Measurements from ENCODE around the gene ETDA. TPM values are rescaled to one million over a fixed set of nuclear protein-coding genes. Genes with fewer than 3 reads are reported as not detected.

ETDA gene
- total RNA-seq, 1 experiment from 2014 or later: not detected

DNA sequence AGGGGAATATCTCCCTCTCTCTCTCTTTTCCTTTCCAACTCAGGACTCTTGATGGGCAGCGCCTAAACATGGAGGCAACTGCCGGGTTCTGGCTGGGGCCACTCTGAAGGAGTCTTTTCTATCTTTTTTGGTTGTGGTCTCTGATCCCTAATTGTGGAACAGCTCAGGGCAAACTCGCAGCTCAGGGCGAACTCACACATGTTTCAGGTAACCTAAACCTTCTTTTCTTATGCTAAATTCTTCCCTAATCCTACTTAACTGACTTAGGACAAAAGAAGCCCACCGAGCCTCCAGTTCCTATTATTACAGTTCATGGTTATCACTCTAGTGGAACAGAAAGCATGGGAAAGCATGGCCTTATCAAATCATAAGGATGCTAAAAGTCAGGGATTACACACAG lies 21.3 kb downstream of the ETDA start:
- Mint-ChIP-seq H3K9me3 (ENCODE audit: unreplicated experiment) (no peaks in the 10 kb centered on the region), H3K4me3 (ENCODE audit: unreplicated experiment) (no peak overlapping the region)
- no peak for TF ChIP-seq CTCF (IDR thresholded peaks at IDR 0.05; ENCODE audit: unreplicated experiment)

GRCh38 chrX:135275973-135276372 lies 24.1 kb downstream of the ETDA start:
- no peaks in the 10 kb centered on the region for H3K4me1 Mint-ChIP-seq (ENCODE audit: insufficient read depth, unreplicated experiment)
- intact Hi-C loops (cut with micrococcal nuclease): no loop called here
- DNase-seq (ENCODE audit: unreplicated experiment): no peak
- CTCF ChIA-PET: no interaction called here
- POLR2A ChIA-PET: no interaction called here
- peaks cover 27% of the 10 kb centered on the region for H3K9me3 Mint-ChIP-seq (ENCODE audit: unreplicated experiment)
- H3K27ac Mint-ChIP-seq (ENCODE audit: low read depth, unreplicated experiment): no peak overlapping the region
- no peak for TF ChIP-seq CTCF (IDR thresholded peaks at IDR 0.05; ENCODE audit: unreplicated experiment)
- no peaks in the 10 kb centered on the region for H3K27me3 Mint-ChIP-seq (ENCODE audit: insufficient read depth, unreplicated experiment)
- no peaks in the 10 kb centered on the region for H3K36me3 Mint-ChIP-seq (ENCODE audit: insufficient read depth, unreplicated experiment)
- H3K4me3 Mint-ChIP-seq (ENCODE audit: unreplicated experiment): no peak overlapping the region
- BruUV-seq (replicated peaks): no TSS peak

More for the DNA sequence above, 21.3 kb downstream of the ETDA start:
- ChIA-PET CTCF (interaction anchor here (0.6 kb wide), 1 partner anchor 209 kb away, joined by 3 read pairs; no protein-coding TSS in a partner anchor), POLR2A (no interaction called here)
- no TSS peak for BruUV-seq (replicated peaks)
- no peak for DNase-seq (ENCODE audit: unreplicated experiment)
- intact Hi-C loops (cut with micrococcal nuclease): no loop called here
- no peaks in the 10 kb centered on the region for H3K27me3 Mint-ChIP-seq (ENCODE audit: insufficient read depth, unreplicated experiment)
- no peaks in the 10 kb centered on the region for H3K4me1 Mint-ChIP-seq (ENCODE audit: insufficient read depth, unreplicated experiment)
- no peaks in the 10 kb centered on the region for H3K36me3 Mint-ChIP-seq (ENCODE audit: insufficient read depth, unreplicated experiment)
- H3K27ac Mint-ChIP-seq (ENCODE audit: low read depth, unreplicated experiment): no peak overlapping the region

DNA sequence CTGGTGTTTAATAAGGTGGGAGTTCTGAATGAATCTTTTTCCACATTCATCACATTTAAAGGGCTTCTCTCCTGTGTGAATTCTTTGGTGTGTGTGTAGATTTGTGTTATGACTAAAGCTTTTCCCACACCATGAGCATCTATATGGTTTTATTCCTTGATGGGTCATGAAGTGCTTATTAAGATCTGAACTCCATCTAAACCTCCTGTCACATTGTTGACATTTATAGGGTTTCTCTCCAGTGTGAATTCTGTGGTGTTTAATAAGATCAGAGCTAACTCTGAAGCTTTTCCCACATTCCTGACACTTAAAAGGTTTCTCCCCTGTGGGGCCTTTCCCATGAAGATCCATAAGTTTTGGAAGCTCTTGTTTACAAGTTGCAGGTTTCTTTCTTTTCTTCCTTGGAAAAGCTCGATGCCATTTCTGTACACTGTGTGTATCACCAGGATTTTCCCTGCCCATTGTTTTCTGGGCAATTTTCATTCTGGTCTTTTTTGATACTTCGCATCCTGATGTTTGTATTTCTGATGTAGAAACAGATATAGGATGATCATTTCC lies 35.5 kb downstream of the ETDA start:
- Mint-ChIP-seq H3K27ac (ENCODE audit: low read depth, unreplicated experiment) (no peak overlapping the region), H3K4me1 (ENCODE audit: insufficient read depth, unreplicated experiment) (no peaks in the 10 kb centered on the region), H3K27me3 (ENCODE audit: insufficient read depth, unreplicated experiment) (no peaks in the 10 kb centered on the region), H3K4me3 (ENCODE audit: unreplicated experiment) (no peak overlapping the region), H3K9me3 (ENCODE audit: unreplicated experiment) (peaks cover 16% of the 10 kb centered on the region), H3K36me3 (ENCODE audit: insufficient read depth, unreplicated experiment) (peaks cover 7% of the 10 kb centered on the region)
- intact Hi-C loops (cut with micrococcal nuclease): no loop called here
- no peak for TF ChIP-seq CTCF (IDR thresholded peaks at IDR 0.05; ENCODE audit: unreplicated experiment)
- no TSS peak for BruUV-seq (replicated peaks)
- POLR2A ChIA-PET: no interaction called here
- CTCF ChIA-PET: no interaction called here
- DNase-seq (ENCODE audit: unreplicated experiment): no peak

DNA sequence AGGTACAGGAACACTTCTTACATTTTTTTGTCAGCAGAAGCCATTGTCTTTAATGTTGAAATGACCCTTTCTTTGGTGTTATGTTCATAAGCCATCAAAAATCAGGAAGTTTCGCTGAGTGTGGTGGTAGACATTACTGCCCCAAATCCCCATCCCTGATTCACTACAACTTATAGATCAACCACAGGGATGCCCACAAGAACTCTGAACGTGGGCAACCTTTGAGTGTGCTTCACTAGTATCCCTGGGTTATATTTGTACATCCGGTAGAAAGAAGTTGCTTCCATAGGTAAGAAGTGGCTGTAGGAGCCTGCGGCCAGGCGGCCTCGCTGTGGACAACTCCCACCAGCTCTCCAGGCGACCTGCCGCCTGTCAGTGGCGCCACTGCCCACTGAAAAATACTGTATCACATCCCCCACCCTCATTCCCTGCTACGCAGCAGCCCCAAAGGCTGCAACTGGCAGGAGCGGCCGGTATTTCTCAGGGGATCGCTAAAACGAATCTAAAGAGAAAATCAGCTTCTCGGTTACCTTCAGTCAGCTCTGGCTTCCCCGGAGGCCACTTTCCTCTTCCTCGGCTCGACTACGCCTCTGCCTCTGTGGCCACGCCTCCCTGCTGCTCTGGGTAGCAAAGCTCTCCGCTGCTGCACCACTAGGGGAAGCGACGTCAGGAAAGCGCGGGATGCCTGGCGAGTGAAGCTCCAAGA lies 43.5 kb downstream of the ETDA start:
- Mint-ChIP-seq H3K36me3 (ENCODE audit: insufficient read depth, unreplicated experiment) (peaks cover 17% of the 10 kb centered on the region), H3K27me3 (ENCODE audit: insufficient read depth, unreplicated experiment) (no peaks in the 10 kb centered on the region), H3K27ac (ENCODE audit: low read depth, unreplicated experiment) (no peak overlapping the region), H3K4me3 (ENCODE audit: unreplicated experiment) (no peak overlapping the region), H3K4me1 (ENCODE audit: insufficient read depth, unreplicated experiment) (no peaks in the 10 kb centered on the region), H3K9me3 (ENCODE audit: unreplicated experiment) (no peaks in the 10 kb centered on the region)
- no TSS peak for BruUV-seq (replicated peaks)
- no peak for TF ChIP-seq CTCF (IDR thresholded peaks at IDR 0.05; ENCODE audit: unreplicated experiment)
- no peak for DNase-seq (ENCODE audit: unreplicated experiment)
- POLR2A ChIA-PET: no interaction called here
- CTCF ChIA-PET: interaction anchor here (0.6 kb wide), 1 partner anchor 929 kb away, joined by 5 read pairs; no protein-coding TSS in a partner anchor
- intact Hi-C loops (cut with micrococcal nuclease): no loop called here

All from MCF 10A (cell line).